GM12892 (cell line): ENCODE data around the gene EDRF1.

Experiments
- POLR2A ChIP-seq: IDR thresholded peaks from 2 replicates; pipeline ENCODE4 v1.6.1; 2011; ENCODE audit warnings: low read depth, low read length, control low read depth
- POLR2AphosphoS5 ChIP-seq: IDR thresholded peaks from 2 replicates; pipeline ENCODE4 v1.6.1; 2011; ENCODE audit warnings: low read depth, low read length, control low read depth

- no peak for TF ChIP-seq POLR2AphosphoS5
- TF ChIP-seq POLR2A, result no peak
Observed at GRCh38 chr10:125788156-125789034, 68.9 kb downstream of the EDRF1 start.
